Measurements from ENCODE around the gene COPG1. TPM values are rescaled to one million over a fixed set of nuclear protein-coding genes. Genes with fewer than 3 reads are reported as not detected.

COPG1 gene
- total and polyA plus RNA-seq, 2 donors from 2014 or later, result 107 to 173 TPM

- no peak overlapping the region for H3K27ac ChIP-seq (ENCODE audit: low read depth in 2 of 2, low read length in 2 of 2)
- FAIRE-seq (no peak), DNase-seq (no peak)
- no peaks in the 10 kb centered on the region for H3K27me3 ChIP-seq (ENCODE audit: control insufficient read depth, insufficient read depth, low read length)
- no peak overlapping the region for H3K9ac ChIP-seq (ENCODE audit: low read length in 3 of 3)
- H3K4me3 ChIP-seq (ENCODE audit: low read length in 3 of 3), result no peak overlapping the region
- peaks cover 5 to 21% (median 14%) of the 10 kb centered on the region in 3 donors for H3K36me3 ChIP-seq (ENCODE audit: control insufficient read depth in 2 of 3, insufficient read depth in 3 of 3, low read length in 3 of 3)
- no peaks in the 10 kb centered on the region for H3K4me1 ChIP-seq (ENCODE audit: control insufficient read depth in 2 of 3, insufficient read depth in 2 of 3, low read depth in 1 of 3, low read length in 3 of 3)
- TF ChIP-seq CTCF (IDR thresholded peaks at IDR 0.05; ENCODE audit: borderline replicate concordance, extremely low read depth, insufficient read depth), result no peak
- no peaks in the 10 kb centered on the region for H3K9me3 ChIP-seq (ENCODE audit: control insufficient read depth in 2 of 3, insufficient read depth in 1 of 3, low read length in 3 of 3)
- intact Hi-C loops (cut with DNase I), result no loop called here
These were observed 40.0 kb downstream of the COPG1 start for GRCh38 chr3:129289201-129289921.

DNA sequence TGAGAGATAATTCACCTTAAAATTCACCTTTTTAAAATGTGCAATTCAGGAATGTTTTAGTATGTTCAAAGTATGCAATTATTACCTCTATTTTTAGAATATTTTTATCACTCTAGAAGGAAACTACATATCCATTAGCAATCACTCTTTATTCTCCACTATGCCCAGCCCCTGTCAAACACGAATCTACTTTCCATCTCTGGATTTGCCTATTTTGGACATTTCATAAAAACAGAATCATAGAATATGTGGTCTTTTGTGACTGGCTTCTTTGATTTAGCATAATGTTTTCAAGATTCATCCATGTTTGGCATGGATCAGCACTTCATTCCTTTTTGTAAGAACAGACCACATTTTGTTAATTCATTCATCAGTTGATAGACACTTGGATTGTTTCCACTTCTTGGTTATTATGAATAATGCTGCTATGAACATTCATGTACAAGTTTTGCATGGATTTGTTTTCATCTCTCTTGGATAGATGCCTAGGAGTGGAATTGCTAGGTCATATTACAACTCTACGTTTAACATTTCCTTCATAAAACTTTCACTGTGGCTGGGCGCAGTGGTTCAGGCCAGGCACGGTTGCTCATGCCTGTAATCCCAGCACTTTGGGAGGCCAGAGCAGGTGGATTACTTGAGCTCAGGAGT lies 42.0 kb downstream of the COPG1 start:
- Histone ChIP-seq H3K9me3 (ENCODE audit: control insufficient read depth in 2 of 3, insufficient read depth in 1 of 3, low read length in 3 of 3) (no peaks in the 10 kb centered on the region), H3K4me3 (ENCODE audit: low read length in 3 of 3) (no peak overlapping the region), H3K27ac (ENCODE audit: low read depth in 2 of 2, low read length in 2 of 2) (no peak overlapping the region), H3K27me3 (ENCODE audit: control insufficient read depth, insufficient read depth, low read length) (no peaks in the 10 kb centered on the region), H3K36me3 (ENCODE audit: control insufficient read depth in 2 of 3, insufficient read depth in 3 of 3, low read length in 3 of 3) (peaks cover 6 to 21% (median 14%) of the 10 kb centered on the region in 3 donors), H3K9ac (ENCODE audit: low read length in 3 of 3) (no peak overlapping the region), H3K4me1 (ENCODE audit: control insufficient read depth in 2 of 3, insufficient read depth in 2 of 3, low read depth in 1 of 3, low read length in 3 of 3) (no peaks in the 10 kb centered on the region)
- intact Hi-C loops (cut with DNase I), result no loop called here
- no peak for DNase-seq
- no peak for TF ChIP-seq CTCF (IDR thresholded peaks at IDR 0.05; ENCODE audit: borderline replicate concordance, extremely low read depth, insufficient read depth)
- FAIRE-seq, result no peak

DNA sequence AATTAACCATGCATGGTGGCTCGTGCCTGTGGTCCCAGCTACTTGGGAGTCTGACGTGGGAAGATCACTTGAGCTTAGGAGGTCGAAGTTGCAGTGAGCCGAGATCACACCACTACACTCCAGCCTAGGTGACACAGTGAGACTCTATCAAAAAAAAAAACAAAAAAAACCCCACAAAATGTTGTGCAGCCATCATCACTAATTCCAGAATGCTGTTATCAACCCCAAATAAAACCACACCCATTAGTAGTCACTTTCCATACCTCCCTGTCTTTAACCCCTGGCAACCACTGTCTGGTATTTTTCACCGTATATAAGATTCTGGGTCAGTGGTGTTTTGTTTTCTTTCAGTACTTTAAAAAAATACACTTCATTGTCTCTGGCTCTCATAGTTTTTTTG lies 45.9 kb downstream of the COPG1 start:
- Histone ChIP-seq H3K36me3 (ENCODE audit: control insufficient read depth in 2 of 3, insufficient read depth in 3 of 3, low read length in 3 of 3) (peaks cover 2 to 24% (median 12%) of the 10 kb centered on the region in 3 donors), H3K27ac (ENCODE audit: low read depth in 2 of 2, low read length in 2 of 2) (no peak overlapping the region), H3K4me3 (ENCODE audit: low read length in 3 of 3) (no peak overlapping the region), H3K9ac (ENCODE audit: low read length in 3 of 3) (no peak overlapping the region), H3K4me1 (ENCODE audit: control insufficient read depth in 2 of 3, insufficient read depth in 2 of 3, low read depth in 1 of 3, low read length in 3 of 3) (no peaks in the 10 kb centered on the region), H3K27me3 (ENCODE audit: control insufficient read depth, insufficient read depth, low read length) (no peaks in the 10 kb centered on the region), H3K9me3 (ENCODE audit: control insufficient read depth in 2 of 3, insufficient read depth in 1 of 3, low read length in 3 of 3) (no peaks in the 10 kb centered on the region)
- intact Hi-C loops (cut with DNase I), result no loop called here
- FAIRE-seq (no peak), DNase-seq (no peak)
- TF ChIP-seq CTCF (IDR thresholded peaks at IDR 0.05; ENCODE audit: borderline replicate concordance, extremely low read depth, insufficient read depth), result no peak
